PC-3 (cell line): ENCODE data around the gene COL9A2.

ENCODE experiments used
- EZH2 ChIP-seq: fragments of 300-600 bp; sonication (generic); IDR thresholded peaks from one replicate; pipeline ENCODE4 v1.6.1; 2017; ENCODE audit warnings: antibody characterized with exemption, mild to moderate bottlenecking, low read length; ENCODE audit not compliant: unreplicated experiment
- EZH2phosphoT487 ChIP-seq: fragments of 300-600 bp; sonication (generic); IDR thresholded peaks from 2 replicates; pipeline ENCODE4 v1.6.1; 2018; ENCODE audit warnings: mild to moderate bottlenecking, antibody characterized with exemption, low read length, borderline replicate concordance
- TF ChIP-seq, protein P1 (sequence below): fragments of 300-600 bp; sonication (generic); conservative IDR thresholded peaks from 2 replicates; pipeline ENCODE4 v1.5.1; 2017; ENCODE audit warnings: antibody characterized with exemption, low read depth, mild to moderate bottlenecking, low read length

DNA sequence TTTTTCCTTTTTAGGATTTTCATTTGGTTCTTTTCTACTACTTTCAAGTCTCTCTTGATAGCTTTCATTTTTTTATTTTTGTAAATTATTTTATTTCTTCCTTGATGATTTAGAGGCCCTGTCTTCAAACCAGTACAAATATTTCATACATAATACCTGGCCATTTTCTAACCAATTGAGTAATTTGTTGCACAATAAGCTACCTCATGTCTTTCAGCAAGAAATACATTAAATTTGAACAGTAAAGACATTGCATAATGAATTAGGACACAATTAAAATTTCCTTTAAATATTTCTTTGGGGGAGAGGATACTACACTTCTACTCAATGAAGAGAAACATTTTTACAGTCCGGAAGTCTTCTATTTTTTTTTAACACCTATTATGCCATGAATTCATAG, 15.6 kb upstream of the COL9A2 start:
- no peak for TF ChIP-seq EZH2phosphoT487
- TF ChIP-seq, protein P1, sequence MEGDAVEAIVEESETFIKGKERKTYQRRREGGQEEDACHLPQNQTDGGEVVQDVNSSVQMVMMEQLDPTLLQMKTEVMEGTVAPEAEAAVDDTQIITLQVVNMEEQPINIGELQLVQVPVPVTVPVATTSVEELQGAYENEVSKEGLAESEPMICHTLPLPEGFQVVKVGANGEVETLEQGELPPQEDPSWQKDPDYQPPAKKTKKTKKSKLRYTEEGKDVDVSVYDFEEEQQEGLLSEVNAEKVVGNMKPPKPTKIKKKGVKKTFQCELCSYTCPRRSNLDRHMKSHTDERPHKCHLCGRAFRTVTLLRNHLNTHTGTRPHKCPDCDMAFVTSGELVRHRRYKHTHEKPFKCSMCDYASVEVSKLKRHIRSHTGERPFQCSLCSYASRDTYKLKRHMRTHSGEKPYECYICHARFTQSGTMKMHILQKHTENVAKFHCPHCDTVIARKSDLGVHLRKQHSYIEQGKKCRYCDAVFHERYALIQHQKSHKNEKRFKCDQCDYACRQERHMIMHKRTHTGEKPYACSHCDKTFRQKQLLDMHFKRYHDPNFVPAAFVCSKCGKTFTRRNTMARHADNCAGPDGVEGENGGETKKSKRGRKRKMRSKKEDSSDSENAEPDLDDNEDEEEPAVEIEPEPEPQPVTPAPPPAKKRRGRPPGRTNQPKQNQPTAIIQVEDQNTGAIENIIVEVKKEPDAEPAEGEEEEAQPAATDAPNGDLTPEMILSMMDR, result no peak
- TF ChIP-seq EZH2, result no peak
